Measurements from ENCODE around the gene ATP2A3.

DNA sequence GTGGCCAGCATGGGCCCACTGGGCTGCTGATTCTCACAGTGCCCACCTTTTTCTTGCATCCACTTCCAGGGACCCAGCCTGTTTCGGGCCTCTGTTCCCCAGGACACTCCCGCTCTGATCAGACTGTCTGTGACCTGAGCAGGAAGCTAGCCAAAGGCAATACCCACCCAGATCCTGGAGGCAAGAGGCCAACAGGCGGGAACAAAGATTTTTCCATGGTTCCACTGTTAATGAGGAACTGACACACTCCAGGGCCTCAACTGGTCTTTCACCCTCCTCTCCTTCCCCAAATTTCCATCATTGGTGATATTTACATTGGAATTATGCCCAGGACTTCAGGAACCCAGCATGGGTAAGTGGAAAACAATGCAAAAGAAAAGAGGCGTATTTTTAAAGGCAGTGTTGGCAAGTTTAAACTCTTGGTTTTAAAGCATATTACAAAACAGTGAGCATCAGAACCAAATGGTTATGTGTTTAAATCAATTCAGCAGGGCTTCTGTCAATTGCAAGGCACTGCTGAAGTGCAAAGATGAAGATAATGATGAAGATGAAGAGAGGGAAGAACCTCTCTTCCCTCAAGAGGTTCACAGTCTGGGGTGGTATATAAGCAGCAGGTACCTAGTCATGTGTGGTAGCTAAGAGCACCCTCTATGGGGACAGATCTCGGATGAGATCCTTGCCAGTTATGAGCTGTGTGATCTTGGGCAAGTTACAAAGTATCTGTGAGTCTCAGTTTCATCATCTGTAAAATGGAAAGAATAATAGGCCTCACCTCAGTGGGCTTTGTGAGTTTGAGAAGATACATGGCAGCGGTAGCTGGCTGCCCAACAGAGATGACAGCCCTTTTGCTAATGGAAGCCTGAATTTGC, 14.4 kb upstream of the ATP2A3 start:
- no peak for TF ChIP-seq POLR2A (IDR thresholded peaks at IDR 0.05)
- TF ChIP-seq, protein P1, sequence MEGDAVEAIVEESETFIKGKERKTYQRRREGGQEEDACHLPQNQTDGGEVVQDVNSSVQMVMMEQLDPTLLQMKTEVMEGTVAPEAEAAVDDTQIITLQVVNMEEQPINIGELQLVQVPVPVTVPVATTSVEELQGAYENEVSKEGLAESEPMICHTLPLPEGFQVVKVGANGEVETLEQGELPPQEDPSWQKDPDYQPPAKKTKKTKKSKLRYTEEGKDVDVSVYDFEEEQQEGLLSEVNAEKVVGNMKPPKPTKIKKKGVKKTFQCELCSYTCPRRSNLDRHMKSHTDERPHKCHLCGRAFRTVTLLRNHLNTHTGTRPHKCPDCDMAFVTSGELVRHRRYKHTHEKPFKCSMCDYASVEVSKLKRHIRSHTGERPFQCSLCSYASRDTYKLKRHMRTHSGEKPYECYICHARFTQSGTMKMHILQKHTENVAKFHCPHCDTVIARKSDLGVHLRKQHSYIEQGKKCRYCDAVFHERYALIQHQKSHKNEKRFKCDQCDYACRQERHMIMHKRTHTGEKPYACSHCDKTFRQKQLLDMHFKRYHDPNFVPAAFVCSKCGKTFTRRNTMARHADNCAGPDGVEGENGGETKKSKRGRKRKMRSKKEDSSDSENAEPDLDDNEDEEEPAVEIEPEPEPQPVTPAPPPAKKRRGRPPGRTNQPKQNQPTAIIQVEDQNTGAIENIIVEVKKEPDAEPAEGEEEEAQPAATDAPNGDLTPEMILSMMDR (IDR thresholded peaks at IDR 0.05), result no peak
